SK-N-SH (cell line): Measurements from ENCODE around the gene ZNF467. TPM values are rescaled to one million over a fixed set of nuclear protein-coding genes. Genes with fewer than 3 reads are reported as not detected.

ENCODE experiments used
- CTCF ChIA-PET: fragments of 300-600, 350-600 bp; formaldehyde crosslinking; extraction: SDS; loops from one replicate; lab custom pipeline; 2021; lab: Yijun Ruan, JAX
- POLR2A ChIA-PET: fragments of 350-600 bp; sonication (Branson Sonifier 250); formaldehyde crosslinking; extraction: SDS; loops from one replicate; lab custom pipeline; 2020; ENCODE audit warnings: antibody characterized with exemption, inconsistent platforms; lab: Yijun Ruan, JAX
- DNase-seq: peaks from one replicate; pipeline ENCODE4 v3.0.0; 2012
- H2AFZ ChIP-seq: fragments of 200-600 bp; sonication (generic); 2 replicates; pipeline ENCODE4 v1.8.1; 2016; ENCODE audit warnings: antibody characterized with exemption, mild to moderate bottlenecking, low read depth
- H3F3A ChIP-seq: fragments of 200-600 bp; sonication (generic); replicated peaks from 2 replicates; pipeline ENCODE3; 2016; ENCODE audit warnings: antibody characterized with exemption, mild to moderate bottlenecking; ENCODE audit not compliant: insufficient read depth
- H3K27ac ChIP-seq, 2 experiments: fragments of 200-500 bp in 1 of 2; fragments of 200-600 bp in 1 of 2; sonication (Bioruptor generic) in 1 of 2; sonication (generic), shearing (Covaris generic) in 1 of 2; 2 replicates each; pipeline versions ENCODE4 v1.5.1 to v1.6.1; 2014 to 2016; ENCODE audit warnings: low read depth in 2 of 2, inconsistent platforms in 1 of 2, low read length in 1 of 2, mild to moderate bottlenecking in 1 of 2, mixed read lengths in 1 of 2
- H3K27me3 ChIP-seq: fragments of 200-600 bp; sonication (generic), shearing (Covaris generic); 2 replicates; pipeline ENCODE4 v1.6.1; 2016; ENCODE audit warnings: mixed run types; ENCODE audit not compliant: insufficient read depth
- H3K36me3 ChIP-seq, 2 experiments: fragments of 200-500 bp in 1 of 2; fragments of 200-600 bp in 1 of 2; sonication (Bioruptor generic) in 1 of 2; sonication (generic) in 1 of 2; replicated peaks in 1 of 2; 2 replicates each; pipeline versions ENCODE3 to v1.5.1; 2014 to 2016; ENCODE audit warnings: low read length in 1 of 2, mild to moderate bottlenecking in 1 of 2; ENCODE audit not compliant: insufficient read depth in 2 of 2, control insufficient read depth in 1 of 2
- H3K4me1 ChIP-seq, 2 experiments: fragments of 200-500 bp in 1 of 2; fragments of 200-600 bp in 1 of 2; sonication (Bioruptor generic) in 1 of 2; sonication (generic), shearing (Covaris generic) in 1 of 2; 2 replicates each; pipeline versions ENCODE4 v1.5.1 to v1.6.1; 2014 to 2016; ENCODE audit warnings: low read depth in 1 of 2, low read length in 1 of 2, mixed run types in 1 of 2; ENCODE audit not compliant: insufficient read depth in 2 of 2, control insufficient read depth in 1 of 2
- H3K4me2 ChIP-seq: fragments of 200-600 bp; sonication (generic), shearing (Covaris generic); 2 replicates; pipeline ENCODE4 v1.6.1; 2017; ENCODE audit warnings: mixed run types
- H3K4me3 ChIP-seq, 2 experiments: fragments of 200-500 bp in 1 of 2; fragments of 200-600 bp in 1 of 2; sonication (Bioruptor generic) in 1 of 2; sonication (generic), shearing (Covaris generic) in 1 of 2; 2 replicates each; pipeline versions ENCODE4 v1.5.1 to v1.8.1; 2014 to 2016; ENCODE audit warnings: low read depth in 2 of 2, inconsistent platforms in 1 of 2, low read length in 1 of 2, mild to moderate bottlenecking in 1 of 2, mixed read lengths in 1 of 2, moderate library complexity in 1 of 2
- H3K79me2 ChIP-seq: fragments of 200-600 bp; sonication (generic); 2 replicates; pipeline ENCODE4 v1.8.1; 2017; ENCODE audit warnings: mild to moderate bottlenecking; ENCODE audit not compliant: insufficient read depth
- H3K9ac ChIP-seq: fragments of 200-600 bp; sonication (generic); 2 replicates; pipeline ENCODE4 v1.6.1; 2017; ENCODE audit warnings: mixed run types
- H3K9me2 ChIP-seq: fragments of 200-600 bp; sonication (generic); 2 replicates; pipeline ENCODE4 v1.6.1; 2017; ENCODE audit warnings: mixed run types
- H3K9me3 ChIP-seq: fragments of 200-600 bp; sonication (generic); 2 replicates; pipeline ENCODE4 v1.6.1; 2017; ENCODE audit warnings: mixed run types, mild to moderate bottlenecking, moderate library complexity
- H4K20me1 ChIP-seq: fragments of 200-600 bp; sonication (generic); 2 replicates; pipeline ENCODE4 v1.6.1; 2017; ENCODE audit warnings: mild to moderate bottlenecking, mixed run types; ENCODE audit not compliant: insufficient read depth
- CHD2 ChIP-seq: fragments of 150-350 bp; IDR thresholded peaks from 2 replicates; pipeline ENCODE4 v1.6.1; 2018; ENCODE audit warnings: low read length; ENCODE audit not compliant: partially characterized antibody
- CTCF ChIP-seq: fragments of 200-600 bp; sonication (generic); IDR thresholded peaks from 2 replicates; pipeline ENCODE4 v1.6.1; 2017; ENCODE audit warnings: antibody characterized with exemption, mild to moderate bottlenecking, moderate library complexity
- FOSL2 ChIP-seq: IDR thresholded peaks from 2 replicates; pipeline ENCODE4 v1.4.0; 2012; ENCODE audit warnings: low read depth, mild to moderate bottlenecking, moderate library complexity, borderline replicate concordance
- FOXM1 ChIP-seq: IDR thresholded peaks from 2 replicates; pipeline ENCODE4 v1.4.0; 2012; ENCODE audit warnings: low read depth, mild to moderate bottlenecking
- MAX ChIP-seq: IDR thresholded peaks from 2 replicates; pipeline ENCODE4 v1.4.0; 2012; ENCODE audit warnings: low read depth
- MEF2A ChIP-seq: IDR thresholded peaks from 2 replicates; pipeline ENCODE4 v1.4.0; 2012; ENCODE audit warnings: low read depth, borderline replicate concordance
- TAF1 ChIP-seq: IDR thresholded peaks from 2 replicates; pipeline ENCODE4 v1.6.1; 2012; ENCODE audit warnings: low read depth, mild to moderate bottlenecking, low read length, moderate library complexity, borderline replicate concordance
- USF1 ChIP-seq: IDR thresholded peaks from 2 replicates; pipeline ENCODE4 v1.4.0; 2012; ENCODE audit warnings: low read depth, borderline replicate concordance
- WGBS: methylation state at CpG from one replicate; pipeline ENCODE4 v1.1.6; 2017; ENCODE audit warnings: low lambda C conversion rate; 5-methylcytosine and 5-hydroxymethylcytosine counted together
- polyA plus RNA-seq, 3 experiments: library from polyadenylated mRNA; depleted of rRNA; stranded (reverse); fragments of >200 nt; gene quantifications; 2 replicates each; pipeline ENCODE4 v1.2.3, GENCODE V29; 2012
- TF ChIP-seq, protein P1 (sequence below): IDR thresholded peaks from 2 replicates; pipeline ENCODE4 v1.6.1; 2012; ENCODE audit warnings: mild to moderate bottlenecking, low read depth, low read length, moderate library complexity

The ZNF467 gene
- polyA plus RNA-seq, 1 of the 3 experiments (the other 2 are of a cell fraction) = 4.1 TPM

GRCh38 chr7:149748076-149748874 is 25.1 kb downstream of the ZNF467 start:
- Histone ChIP-seq H3K4me3 (no peak overlapping the region), H3K36me3 (no peaks in the 10 kb centered on the region), H4K20me1 (no peaks in the 10 kb centered on the region), H3K4me1 (no peaks in the 10 kb centered on the region), H3K4me2 (no peak overlapping the region), H3K27me3 (peaks cover 32% of the 10 kb centered on the region), H3K27ac (no peak overlapping the region), H3K9me3 (no peaks in the 10 kb centered on the region), H3K79me2 (no peaks in the 10 kb centered on the region), H3K9me2 (no peaks in the 10 kb centered on the region), H3K9ac (no peak overlapping the region), H3F3A (no peaks in the 10 kb centered on the region), H2AFZ (no peak overlapping the region)
- ChIA-PET CTCF (interaction anchor here (0.6 to 2.6 kb wide), 12 partner anchors 9 to 1070 kb away, joined by 3 to 12 read pairs (median 3); partner anchors contain the start of gene ZNF783), POLR2A (no interaction called here)
- no peak for TF ChIP-seq TAF1
- TF ChIP-seq MAX = no peak
- TF ChIP-seq FOXM1 = no peak
- TF ChIP-seq FOSL2 = no peak
- no peak for TF ChIP-seq CHD2
- TF ChIP-seq, protein P1, sequence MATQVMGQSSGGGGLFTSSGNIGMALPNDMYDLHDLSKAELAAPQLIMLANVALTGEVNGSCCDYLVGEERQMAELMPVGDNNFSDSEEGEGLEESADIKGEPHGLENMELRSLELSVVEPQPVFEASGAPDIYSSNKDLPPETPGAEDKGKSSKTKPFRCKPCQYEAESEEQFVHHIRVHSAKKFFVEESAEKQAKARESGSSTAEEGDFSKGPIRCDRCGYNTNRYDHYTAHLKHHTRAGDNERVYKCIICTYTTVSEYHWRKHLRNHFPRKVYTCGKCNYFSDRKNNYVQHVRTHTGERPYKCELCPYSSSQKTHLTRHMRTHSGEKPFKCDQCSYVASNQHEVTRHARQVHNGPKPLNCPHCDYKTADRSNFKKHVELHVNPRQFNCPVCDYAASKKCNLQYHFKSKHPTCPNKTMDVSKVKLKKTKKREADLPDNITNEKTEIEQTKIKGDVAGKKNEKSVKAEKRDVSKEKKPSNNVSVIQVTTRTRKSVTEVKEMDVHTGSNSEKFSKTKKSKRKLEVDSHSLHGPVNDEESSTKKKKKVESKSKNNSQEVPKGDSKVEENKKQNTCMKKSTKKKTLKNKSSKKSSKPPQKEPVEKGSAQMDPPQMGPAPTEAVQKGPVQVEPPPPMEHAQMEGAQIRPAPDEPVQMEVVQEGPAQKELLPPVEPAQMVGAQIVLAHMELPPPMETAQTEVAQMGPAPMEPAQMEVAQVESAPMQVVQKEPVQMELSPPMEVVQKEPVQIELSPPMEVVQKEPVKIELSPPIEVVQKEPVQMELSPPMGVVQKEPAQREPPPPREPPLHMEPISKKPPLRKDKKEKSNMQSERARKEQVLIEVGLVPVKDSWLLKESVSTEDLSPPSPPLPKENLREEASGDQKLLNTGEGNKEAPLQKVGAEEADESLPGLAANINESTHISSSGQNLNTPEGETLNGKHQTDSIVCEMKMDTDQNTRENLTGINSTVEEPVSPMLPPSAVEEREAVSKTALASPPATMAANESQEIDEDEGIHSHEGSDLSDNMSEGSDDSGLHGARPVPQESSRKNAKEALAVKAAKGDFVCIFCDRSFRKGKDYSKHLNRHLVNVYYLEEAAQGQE = no peak
- TF ChIP-seq CTCF = no peak
- TF ChIP-seq USF1 = no peak
- no peak for TF ChIP-seq MEF2A
- 32% methylated on average over 8 of the region's 9 CpGs for WGBS
- DNase-seq = no peak
